MM.1S (cell line): ENCODE data around the gene LCAT.

ENCODE experiments used
- CTCF ChIP-seq: fragments of 300-600 bp; sonication (generic); IDR thresholded peaks from 2 replicates; pipeline ENCODE4 v1.5.1; 2016; ENCODE audit warnings: antibody characterized with exemption, low read length, mixed read lengths
- EZH2 ChIP-seq: fragments of 300-600 bp; sonication (generic); optimal IDR thresholded peaks from 2 replicates; pipeline ENCODE3; 2017; ENCODE audit warnings: low read depth, mild to moderate bottlenecking, antibody characterized with exemption, low read length, mixed read lengths

GRCh38 chr16:67948015-67948414, 4.1 kb upstream of the LCAT start:
- TF ChIP-seq EZH2 = no peak
- no peak for TF ChIP-seq CTCF
